Measurements from ENCODE around the gene STRN3.

GRCh38 chr14:30977752-30978151 is 48.4 kb downstream of the STRN3 start:
- TF ChIP-seq CTCF (IDR thresholded peaks at IDR 0.05): no peak
- TF ChIP-seq POLR2A (IDR thresholded peaks at IDR 0.05): no peak
- no peak for TF ChIP-seq EP300 (IDR thresholded peaks at IDR 0.05)
- TF ChIP-seq POLR2AphosphoS5 (IDR thresholded peaks at IDR 0.05): no peak
